Cerebellar cortex (tissue), 1 donor: ENCODE results near the gene FAM222B.

ENCODE experiments used
- DNase-seq: peaks from one replicate; pipeline ENCODE4 v3.0.0-alpha.2; 2015; ENCODE audit warnings: low spot score

Gene FAM222B

DNA sequence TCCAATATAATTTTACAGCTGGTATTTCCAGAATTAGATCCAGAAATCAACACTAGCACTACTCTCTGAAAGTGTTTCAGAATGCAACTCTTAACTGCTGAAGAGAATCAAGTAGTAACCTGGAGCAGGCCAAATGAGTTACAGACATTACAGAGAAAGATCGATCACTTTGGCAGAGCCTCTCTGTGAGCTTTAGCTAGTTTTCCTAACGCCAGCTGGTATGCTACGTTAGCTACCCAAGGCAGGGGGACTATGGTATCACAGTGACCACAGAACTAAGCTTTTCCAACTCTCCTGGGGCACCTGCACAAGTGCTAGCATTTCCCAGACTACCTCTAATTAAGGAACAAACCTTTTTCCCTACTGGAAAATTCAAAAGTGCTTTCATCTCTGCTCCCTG, 68.4 kb downstream of the FAM222B start:
- no peak for DNase-seq

DNA sequence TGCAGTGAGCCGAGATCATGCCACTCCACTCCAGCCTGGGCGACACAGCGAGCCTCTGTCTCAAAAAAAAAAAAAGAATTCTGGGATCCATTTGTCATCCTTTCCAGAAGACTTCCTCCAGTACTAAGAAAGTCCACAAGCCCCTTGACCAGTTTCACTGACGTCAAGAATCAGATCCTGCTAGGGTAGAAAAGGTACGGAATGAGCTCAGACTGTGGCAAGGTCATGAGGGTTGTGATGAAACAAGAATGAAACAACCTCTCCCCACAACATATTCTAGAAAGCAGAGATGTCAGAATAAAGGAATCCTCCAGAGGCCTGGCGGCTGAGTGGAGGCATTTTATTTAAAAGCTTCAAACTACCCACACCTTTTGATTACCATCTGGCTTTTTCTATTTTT, 68.9 kb downstream of the FAM222B start:
- DNase-seq, result no peak

DNA sequence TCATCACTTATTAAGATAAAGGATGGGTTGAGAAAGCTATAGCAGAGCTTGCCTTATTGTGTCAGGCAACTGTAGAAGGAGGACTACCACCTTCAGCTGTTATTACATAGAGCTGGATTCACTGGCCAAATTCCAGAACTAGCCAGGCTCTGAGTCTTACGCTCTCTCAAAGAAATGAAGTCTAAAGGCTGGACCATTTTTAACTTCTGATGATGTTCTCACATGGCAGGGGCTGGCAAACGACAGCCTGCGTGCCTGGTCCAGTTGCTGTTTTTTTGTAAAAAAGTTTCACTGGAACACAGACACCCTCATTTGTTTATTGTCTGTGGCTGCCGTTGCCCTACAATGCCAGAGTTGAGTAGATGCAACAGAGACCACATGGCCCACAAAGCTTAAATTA, 77.6 kb downstream of the FAM222B start:
- no peak for DNase-seq

DNA sequence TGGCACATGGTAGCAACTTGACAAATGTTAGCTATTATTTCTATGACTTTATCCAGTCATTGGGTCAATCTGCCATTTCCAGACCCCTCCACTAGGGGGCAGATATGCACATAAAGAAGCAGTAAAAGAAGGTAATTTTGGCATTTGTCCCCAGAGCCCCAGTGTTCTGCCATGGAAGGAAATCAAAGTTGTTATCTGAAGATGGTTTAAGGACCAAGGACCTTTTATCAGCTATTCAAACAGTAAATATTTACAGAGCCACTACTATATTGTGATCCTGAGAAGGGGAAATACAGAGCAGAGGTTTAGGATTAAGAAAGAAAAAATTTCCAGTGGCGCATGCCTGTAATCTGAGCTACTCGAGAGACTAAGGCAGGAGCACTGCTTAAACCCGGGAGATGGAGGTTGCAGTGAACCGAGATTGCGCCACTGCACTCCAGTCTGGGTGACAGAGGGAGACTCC, 78.8 kb downstream of the FAM222B start:
- peak; percentile 87 for DNase-seq

DNA sequence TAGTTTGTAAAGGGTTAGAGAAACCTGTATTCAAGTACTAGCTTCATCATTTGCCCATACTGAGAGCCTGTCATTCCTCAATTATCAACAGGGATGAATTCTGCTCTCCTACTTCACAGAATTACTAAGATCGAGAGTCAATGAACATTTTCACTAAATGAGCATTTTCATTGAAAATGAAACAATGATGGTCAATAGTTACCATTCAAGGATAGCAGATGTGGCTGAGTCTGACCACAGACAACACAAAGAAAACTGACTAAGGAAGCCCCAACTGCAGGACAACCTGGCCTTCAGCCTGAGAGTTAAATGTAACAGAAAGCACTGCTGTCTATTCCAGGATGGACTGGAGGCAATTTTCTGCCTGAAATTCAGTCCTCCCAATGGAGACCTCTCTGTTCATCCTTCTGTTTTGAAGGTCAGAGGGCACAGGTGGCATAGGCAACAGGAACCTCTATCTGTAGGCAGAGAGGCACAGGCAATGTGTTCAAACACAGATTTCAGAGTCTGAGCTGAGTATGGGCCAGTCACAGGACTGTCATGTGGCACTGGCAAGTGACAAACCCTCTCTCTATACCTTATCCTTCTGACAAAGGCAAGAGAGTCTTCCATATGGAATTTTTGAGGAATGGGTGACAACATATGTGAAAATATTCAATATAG, 79.3 kb downstream of the FAM222B start:
- no peak for DNase-seq

DNA sequence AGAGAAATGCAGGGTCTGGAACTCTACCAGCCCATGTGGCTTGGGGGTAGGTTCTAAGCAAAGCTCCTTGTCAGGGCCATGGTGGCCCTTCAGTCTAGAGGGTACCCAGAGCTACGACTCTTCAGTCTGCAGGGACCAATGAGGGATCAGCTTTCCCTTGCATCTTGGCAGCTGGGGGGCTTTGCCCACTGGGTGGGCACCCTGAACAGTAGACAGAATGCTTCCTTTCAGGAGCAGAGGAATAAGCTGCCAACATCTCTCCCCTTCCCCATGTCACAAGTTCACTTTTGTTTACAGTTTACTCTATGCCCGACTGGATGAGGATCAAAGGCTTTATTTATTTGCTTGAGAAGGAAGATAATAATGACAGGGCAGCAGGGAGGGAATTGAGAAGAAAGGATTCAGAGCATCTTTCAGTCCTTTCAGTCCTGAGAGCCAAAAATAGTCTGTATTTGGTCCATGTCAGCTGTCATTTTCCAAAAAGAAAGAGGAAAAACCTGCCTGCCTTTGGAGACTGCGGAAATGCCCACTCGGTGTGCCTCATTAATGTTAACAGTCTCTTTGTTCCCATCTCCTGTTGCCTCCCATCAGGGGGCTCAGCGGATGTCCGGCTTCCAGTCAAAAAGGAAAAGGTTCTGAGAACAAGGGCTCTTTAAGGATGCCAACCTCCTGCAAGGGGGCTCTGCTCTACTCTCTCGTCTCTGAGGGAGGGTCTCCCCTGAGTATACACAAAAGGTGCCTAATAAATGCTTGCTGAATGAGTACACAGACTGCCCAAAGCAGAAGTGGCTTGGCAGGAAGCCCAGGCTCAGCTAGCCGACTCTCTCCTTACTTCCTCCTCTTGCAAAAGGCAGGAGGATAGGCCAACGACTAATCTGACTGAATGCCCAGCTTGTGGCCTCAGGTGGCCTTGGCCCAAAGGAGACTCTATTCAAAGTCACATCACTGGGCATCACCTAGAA, 81.7 kb downstream of the FAM222B start:
- peak; percentile 90 for DNase-seq

DNA sequence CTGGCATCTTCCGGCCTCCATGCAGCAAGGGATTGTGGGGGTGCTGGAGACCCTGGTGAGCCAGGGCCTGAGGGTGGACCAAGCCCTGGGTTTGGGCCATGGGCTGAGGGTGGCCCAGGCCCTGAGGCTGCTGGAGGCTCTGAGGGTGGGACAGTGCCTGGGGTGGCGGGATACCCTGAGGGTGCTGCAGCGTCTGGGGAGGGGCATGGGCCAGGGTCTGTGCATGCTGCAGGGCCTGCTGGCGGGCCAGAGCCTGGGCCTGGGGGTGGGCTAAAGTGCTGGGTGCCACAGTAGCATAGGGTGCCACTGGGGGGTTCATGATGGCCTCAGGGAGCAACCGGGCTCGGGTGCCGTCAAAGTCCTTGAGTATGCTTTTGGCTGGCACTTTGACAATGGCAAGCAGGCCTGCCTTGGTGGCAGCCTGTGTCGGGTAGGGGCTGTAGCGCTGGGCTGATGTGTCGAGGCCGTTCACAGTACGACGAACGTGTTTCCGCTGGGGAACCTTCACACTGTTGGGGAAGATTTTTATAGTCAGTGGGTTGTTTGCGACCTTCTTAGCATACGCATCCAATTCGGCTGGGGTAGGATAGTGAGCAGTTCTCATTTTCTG, 83.2 kb downstream of the FAM222B start:
- no peak for DNase-seq

DNA sequence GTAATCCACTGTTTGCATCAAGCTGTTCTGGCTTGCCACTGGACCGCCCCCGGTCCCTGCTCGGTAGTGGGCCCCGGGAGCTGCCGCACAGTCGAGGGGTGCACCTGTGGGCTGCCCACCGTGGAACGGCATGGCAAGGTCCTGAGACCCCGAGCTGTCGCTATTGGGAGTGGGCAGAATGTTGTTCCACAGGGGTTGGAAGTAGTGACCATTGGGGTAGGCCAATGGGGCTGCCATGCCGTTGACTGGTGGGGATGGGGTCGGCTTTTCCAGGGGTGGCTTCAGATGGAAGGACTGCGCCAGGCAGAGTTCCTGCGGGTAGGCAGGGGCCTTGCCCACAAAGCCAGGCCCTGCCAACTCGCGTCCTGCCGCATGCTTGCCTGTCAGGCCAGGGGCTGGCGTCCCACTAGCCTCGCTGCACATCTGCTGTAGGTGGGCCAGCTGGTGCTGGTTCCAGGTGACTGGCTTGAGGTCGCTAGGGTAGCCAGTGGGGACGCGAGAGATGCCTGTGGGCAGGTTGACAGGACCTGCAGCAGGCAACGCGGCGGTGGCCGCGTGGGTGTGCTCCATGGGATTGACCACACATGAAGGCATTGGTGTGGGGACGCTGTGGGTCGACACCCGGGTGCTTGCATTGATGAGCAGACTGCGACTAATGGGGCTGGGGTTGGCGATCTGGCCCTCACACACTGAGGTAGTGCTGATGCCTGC, 84.0 kb downstream of the FAM222B start:
- DNase-seq, result no peak

DNA sequence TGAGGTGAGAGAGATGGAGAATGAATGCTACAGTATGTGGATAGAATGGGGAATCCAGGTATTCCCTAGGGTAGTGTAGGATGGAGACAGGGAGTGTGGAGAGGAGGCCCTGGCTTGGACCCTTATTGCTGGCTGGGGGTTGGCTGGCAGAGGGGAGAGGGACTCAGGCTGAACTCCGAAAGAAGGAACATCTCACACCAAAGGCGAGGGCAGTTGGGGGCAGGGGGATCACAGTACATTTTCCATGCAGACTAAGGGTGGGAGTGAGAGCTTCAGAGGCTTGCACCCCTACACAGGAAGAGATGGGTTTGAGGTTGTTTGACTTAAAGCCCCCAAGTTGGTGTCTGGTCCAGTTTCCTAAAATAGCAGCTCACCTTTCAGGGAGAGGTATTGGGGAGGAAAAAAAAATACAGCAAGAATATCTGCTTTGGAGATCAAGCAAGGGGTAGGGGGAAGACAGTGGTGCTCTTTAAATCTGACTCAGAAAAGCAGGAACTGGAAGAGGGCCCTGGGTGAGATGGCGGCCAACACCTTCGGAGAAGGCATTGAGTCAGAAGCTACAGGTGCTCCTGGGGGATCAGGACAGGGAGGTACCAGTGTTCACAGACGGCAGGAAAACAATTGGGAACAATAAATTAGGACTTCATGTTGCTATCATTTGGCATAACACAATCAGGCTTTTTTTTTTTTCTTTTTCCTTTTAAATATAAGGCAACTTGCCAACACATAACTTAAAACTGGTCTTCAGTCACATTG, 86.4 kb downstream of the FAM222B start:
- DNase-seq, result no peak

DNA sequence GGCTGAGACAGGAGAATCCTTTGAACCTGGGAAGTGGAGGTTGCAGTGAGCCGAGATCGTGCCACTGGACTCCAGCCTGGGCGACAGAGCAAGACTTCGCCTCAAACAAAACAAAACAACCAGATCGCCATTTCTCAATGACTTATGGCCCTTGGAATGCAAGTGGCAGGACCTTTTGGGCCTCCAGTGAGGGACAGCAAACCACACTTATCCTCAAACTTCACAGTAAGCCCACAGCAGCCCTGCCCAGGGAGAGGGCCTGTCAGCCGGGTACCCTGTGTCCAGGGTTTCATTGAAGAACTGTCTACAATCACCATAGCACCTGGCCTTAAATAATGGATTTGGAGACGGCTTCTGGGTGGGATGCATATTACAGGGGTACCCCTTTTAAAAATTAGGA, 87.1 kb downstream of the FAM222B start:
- DNase-seq, result no peak

DNA sequence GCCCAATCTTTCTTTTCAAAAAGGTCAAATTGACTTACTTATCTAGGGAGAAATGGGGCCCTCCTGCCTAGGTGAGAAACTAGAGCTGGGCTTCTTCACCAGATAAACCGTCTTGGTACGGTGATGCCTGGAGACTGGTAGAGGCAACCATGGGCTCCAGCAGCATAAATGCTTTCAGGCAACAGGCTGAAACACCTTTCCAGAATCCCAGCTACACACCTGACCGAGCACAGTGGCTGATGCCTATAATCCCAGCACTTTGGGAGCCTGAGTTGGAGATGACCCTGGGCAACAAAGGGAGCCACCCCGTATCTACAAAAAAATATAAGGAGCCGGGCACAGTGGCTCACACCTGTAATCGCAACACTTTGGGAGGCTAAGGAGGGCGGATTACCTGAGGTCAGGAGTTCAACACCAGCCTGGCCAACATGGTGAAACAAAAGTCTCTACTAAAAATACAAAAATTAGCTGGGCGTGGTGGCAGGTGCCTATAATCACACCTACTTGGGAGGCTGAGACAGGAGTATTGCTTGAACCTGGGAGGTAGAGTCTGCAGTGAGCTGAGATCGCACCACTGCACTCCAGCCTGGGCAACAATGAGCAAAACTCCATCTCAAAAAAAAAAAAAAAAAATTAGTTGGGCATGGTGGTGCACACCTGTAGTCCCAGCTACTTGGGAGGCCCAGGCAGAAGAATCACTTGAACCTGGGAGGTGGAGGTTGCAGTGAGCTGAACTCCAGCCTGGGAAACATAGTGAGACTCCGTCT, 90.8 kb downstream of the FAM222B start:
- no peak for DNase-seq

DNA sequence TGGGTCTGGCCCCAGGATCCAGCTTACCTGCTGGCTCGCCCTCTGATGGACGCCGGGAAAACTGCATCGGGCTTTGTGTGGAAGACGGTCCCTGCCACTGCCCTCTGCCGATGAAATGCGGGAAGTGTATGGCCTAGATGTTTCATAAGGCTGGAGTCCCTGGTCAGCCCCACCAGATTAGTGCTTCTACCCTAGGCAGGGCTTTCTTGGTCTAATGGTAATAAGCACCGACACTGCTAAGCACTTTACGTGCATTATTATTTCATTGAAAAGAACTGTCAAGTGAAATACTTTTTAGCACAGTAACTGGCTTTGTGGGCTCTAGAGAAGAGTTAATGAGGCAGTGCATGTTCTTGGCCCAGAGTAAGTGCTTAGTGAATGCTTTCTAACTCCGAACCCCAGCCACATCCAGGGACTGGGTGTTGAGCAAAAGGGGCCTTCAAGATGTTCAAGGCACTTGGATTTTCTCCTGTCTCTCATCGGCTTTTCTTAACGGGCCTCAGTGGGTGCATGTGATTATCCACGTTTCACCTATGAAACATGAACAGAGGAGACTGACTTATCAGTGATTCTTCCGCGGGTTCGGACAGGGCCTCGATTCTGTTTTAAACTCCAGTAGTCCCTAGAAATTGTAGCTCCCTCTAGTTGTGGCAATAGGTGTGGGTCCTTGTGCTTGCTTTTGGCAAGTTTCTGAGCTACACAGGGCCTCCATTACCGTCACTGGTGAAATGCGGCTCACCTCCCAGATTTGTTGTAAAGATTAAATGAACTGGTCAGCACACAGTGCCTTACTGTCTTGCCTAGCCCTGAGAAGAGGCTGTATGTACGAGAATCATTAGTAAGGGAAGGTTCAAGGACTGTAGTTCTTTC, 92.2 kb downstream of the FAM222B start:
- peak; percentile 96 for DNase-seq

DNA sequence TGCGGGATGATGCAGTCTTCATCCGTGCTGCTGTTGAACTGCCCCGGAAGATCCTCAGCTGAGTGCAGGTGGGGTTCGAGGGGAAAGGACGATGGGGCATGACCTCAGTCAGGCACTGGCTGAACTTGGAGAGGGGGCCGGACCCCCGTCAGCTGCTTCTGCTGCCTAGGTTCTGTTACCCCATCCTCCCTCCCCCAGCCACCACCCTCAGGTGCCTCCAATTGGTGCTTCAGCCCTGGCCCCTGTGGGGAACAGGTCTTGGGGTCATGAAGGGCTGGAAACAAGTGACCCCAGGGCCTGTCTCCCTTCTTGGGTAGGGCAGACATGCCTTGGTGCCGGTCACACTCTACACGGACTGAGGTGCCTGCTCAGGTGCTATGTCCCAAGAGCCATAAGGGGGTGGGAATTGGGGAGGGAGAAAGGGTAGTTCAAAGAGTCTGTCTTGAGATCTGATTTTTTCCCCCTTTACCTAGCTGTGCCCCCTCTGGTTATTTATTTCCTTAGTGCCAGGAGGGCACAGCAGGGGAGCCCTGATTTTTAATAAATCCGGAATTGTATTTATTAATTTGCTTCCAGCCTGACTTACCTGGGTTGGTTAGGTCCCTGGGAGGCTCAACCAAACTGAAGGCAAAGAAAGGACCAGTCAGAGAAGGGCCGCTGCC, 92.9 kb downstream of the FAM222B start:
- DNase-seq, result no peak

DNA sequence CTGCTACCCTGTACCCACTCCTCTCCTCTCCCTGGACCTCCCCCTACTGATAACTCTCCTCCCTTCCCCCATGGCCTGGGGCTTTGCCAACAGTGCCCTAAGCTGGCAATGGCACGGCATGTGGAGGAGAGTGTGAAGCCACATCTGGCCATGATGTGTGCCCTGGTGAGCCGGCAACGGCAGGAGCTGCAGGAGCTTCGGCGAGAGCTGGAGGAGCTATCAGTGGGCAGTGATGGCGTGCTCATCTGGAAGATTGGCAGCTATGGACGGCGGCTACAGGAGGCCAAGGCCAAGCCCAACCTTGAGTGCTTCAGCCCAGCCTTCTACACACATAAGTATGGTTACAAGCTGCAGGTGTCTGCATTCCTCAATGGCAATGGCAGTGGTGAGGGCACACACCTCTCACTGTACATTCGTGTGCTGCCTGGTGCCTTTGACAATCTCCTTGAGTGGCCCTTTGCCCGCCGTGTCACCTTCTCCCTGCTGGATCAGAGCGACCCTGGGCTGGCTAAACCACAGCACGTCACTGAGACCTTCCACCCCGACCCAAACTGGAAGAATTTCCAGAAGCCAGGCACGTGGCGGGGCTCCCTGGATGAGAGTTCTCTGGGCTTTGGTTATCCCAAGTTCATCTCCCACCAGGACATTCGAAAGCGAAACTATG, 93.6 kb downstream of the FAM222B start:
- peak; percentile 25 for DNase-seq

DNA sequence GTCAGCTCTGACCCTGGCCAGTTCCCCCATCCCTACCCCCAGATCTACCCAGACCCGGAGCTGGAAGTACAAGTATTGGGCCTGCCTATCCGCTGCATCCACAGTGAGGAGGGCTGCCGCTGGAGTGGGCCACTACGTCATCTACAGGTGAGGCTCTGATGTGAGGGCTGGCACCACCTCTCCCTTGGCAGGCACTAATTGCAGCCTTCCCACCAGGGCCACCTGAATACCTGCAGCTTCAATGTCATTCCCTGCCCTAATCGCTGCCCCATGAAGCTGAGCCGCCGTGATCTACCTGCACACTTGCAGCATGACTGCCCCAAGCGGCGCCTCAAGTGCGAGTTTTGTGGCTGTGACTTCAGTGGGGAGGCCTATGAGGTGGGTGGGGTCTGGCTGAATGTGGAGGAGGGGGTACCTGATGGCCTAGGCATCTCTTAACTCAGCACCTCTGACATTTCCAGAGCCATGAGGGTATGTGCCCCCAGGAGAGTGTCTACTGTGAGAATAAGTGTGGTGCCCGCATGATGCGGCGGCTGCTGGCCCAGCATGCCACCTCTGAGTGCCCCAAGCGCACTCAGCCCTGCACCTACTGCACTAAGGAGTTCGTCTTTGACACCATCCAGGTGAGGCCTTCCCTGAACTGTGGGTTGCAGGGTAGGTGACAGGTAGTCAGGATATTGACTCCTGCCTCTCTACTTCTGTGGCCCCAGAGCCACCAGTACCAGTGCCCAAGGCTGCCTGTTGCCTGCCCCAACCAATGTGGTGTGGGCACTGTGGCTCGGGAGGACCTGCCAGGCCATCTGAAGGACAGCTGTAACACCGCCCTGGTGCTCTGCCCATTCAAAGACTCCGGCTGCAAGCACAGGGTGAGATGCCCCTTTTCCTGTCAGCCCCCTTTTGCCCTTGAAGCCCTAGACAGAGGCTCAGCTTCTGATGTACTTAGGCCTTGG, 94.5 kb downstream of the FAM222B start:
- DNase-seq, result no peak

DNA sequence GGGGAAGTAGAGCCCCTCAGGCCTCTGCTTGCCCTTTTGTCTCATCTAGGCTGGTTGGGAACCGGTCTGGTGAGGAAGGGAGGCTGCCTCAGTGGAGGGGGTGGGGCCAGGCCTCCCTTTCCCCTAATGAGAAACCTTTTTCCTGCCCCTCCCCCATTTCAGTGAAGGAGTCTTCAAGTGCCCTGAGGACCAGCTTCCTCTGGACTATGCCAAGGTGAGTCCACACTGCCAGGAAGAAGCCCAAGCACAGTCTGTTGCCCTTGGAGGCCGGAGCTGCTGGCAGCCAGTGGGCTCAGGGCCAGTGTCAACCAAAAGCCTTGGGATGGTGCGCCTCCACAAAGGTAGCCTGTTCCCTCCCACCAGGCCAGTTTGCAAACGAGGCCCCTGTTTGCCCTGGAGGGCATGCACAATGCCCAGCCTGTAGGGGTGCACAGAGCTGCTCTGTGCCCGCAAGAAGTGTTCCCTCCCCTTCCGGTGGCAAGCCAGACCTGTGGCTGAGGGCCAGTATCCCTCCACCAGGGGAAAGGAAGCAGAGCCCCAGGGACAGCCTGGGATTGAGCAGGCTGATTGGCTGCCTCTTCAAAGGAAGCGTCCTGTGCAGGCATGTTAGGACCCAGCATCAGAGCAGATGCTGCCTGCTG, 95.4 kb downstream of the FAM222B start:
- DNase-seq, result peak; percentile 71

DNA sequence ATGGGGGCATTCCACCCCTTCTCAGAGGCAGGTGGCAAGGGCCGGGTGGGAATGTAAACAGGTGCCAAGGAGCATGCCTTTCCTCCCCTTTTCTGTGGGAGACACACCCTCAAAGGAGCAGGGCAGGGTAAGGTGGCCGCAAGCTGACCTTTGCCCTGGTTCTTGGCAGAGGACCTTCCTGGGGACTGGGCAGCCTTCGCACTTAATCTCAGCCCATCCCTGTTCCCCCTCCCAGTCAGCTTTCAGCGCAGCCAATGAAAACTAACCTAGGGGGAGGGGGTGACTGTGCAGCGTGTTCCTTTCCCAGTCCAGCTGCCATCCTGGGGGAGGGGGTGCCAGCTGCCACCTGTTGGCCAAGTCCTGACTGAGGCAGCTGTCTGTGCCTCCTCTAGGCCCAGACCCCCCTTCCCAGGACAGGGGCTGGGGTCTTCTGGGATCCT, 96.0 kb downstream of the FAM222B start:
- DNase-seq, result peak; percentile 34
